B cell (primary cell): ENCODE data around the gene MROH9. TPM values are rescaled to one million over a fixed set of nuclear protein-coding genes. Genes with fewer than 3 reads are reported as not detected.

ENCODE experiments used
- ATAC-seq: fragments of 200-7000 bp; cut with Tn5 transposase; one replicate; pipeline ENCODE4 v1.10.0; 2021; ENCODE audit warnings: low read depth, mild to moderate bottlenecking, moderate number of reproducible peaks, moderate library complexity
- CTCF ChIA-PET: fragments of 350-600 bp; sonication (Branson Sonifier 250); formaldehyde crosslinking; loops from one replicate; lab custom pipeline; 2021; ENCODE audit warnings: antibody characterized with exemption, inconsistent platforms; lab: Charles Lee
- POLR2A ChIA-PET: fragments of 350-600 bp; sonication (Branson Sonifier 250); formaldehyde crosslinking; loops from one replicate; lab custom pipeline; 2021; ENCODE audit warnings: antibody characterized with exemption; lab: Charles Lee
- DNase-seq: peaks from one replicate; pipeline ENCODE4 v3.0.0; 2013
- H2AFZ ChIP-seq: 2 replicates; pipeline ENCODE4 v1.6.1; 2012; ENCODE audit warnings: mild to moderate bottlenecking, low read depth, low read length; ENCODE audit not compliant: insufficient read depth, poor library complexity, severe bottlenecking
- H3K27ac ChIP-seq, 2 donors: 1 replicate in 1 of 2; 2 replicates in 1 of 2; pipeline ENCODE4 v1.5.1; 2012 to 2013; ENCODE audit warnings: low read length in 2 of 2, mild to moderate bottlenecking in 2 of 2, moderate library complexity in 1 of 2
- H3K27me3 ChIP-seq, 4 experiments: fragments of 200-600 bp in 1 of 4; sonication (generic) in 1 of 4; replicated peaks in 1 of 4; 1 replicate in 2 of 4; 2 replicates in 2 of 4; pipeline versions ENCODE4 v1.6.1 to v1.7.0; 2013 to 2016; ENCODE audit warnings: low read length in 3 of 4, mild to moderate bottlenecking in 2 of 4, mixed read lengths in 1 of 4, moderate library complexity in 1 of 4; ENCODE audit not compliant: insufficient read depth in 4 of 4, control insufficient read depth in 3 of 4; ENCODE audit errors: control extremely low read depth in 1 of 4
- H3K36me3 ChIP-seq, 2 experiments: replicated peaks in 1 of 2; 1 replicate in 1 of 2; 2 replicates in 1 of 2; pipeline versions ENCODE4 v1.6.1 to v1.7.1; 2013; ENCODE audit warnings: low read length in 1 of 2; ENCODE audit not compliant: insufficient read depth in 2 of 2, control insufficient read depth in 1 of 2; ENCODE audit errors: control extremely low read depth in 1 of 2, extremely low read depth in 1 of 2
- H3K4me1 ChIP-seq, 2 donors: fragments of 200-600 bp in 1 of 2; sonication (generic) in 1 of 2; 1 replicate in 1 of 2; 2 replicates in 1 of 2; pipeline versions ENCODE4 v1.5.1 to v1.6.1; 2013 to 2017; ENCODE audit warnings: low read length in 2 of 2; ENCODE audit not compliant: control insufficient read depth in 2 of 2, insufficient read depth in 2 of 2
- H3K4me2 ChIP-seq: replicated peaks from 2 replicates; pipeline ENCODE3; 2012; ENCODE audit warnings: mild to moderate bottlenecking, low read depth, low read length; ENCODE audit not compliant: poor library complexity, severe bottlenecking
- H3K4me3 ChIP-seq, 5 experiments: fragments of 200-600 bp in 1 of 5; sonication (generic) in 1 of 5; 1 replicate in 3 of 5; 2 replicates in 2 of 5; pipeline versions ENCODE4 v1.5.1 to v1.7.0; 2011 to 2016; ENCODE audit warnings: low read length in 4 of 5, mild to moderate bottlenecking in 4 of 5, low read depth in 2 of 5, control low read depth in 1 of 5, moderate library complexity in 1 of 5; ENCODE audit not compliant: insufficient read depth in 1 of 5; ENCODE audit errors: control extremely low read depth in 1 of 5, extremely low read depth in 1 of 5
- H3K79me2 ChIP-seq: fragments of 200-600 bp; sonication (generic); one replicate; pipeline ENCODE4 v1.6.0; 2016; ENCODE audit warnings: low read length; ENCODE audit not compliant: control insufficient read depth, insufficient read depth
- H3K9ac ChIP-seq: fragments of 200-600 bp; sonication (generic); 2 replicates; pipeline ENCODE4 v1.6.1; 2017; ENCODE audit warnings: mild to moderate bottlenecking, low read length, moderate library complexity
- H3K9me3 ChIP-seq, 3 donors: one replicate each; pipeline versions ENCODE4 v1.6.1 to v1.7.1; 2013; ENCODE audit warnings: low read length in 2 of 3; ENCODE audit not compliant: control insufficient read depth in 2 of 3, insufficient read depth in 1 of 3; ENCODE audit errors: control extremely low read depth in 1 of 3
- H4K20me1 ChIP-seq: 2 replicates; pipeline ENCODE4 v1.6.0; 2012; ENCODE audit warnings: mild to moderate bottlenecking, low read length; ENCODE audit not compliant: insufficient read depth, control insufficient read depth, poor library complexity, severe bottlenecking
- H3K27ac Mint-ChIP-seq: one replicate; pipeline ENCODE4 v1.8.0; 2021; ENCODE audit warnings: mixed read lengths
- H3K27me3 Mint-ChIP-seq: one replicate; pipeline ENCODE4 v1.8.0; 2021; ENCODE audit warnings: mixed read lengths
- H3K4me1 Mint-ChIP-seq: one replicate; pipeline ENCODE4 v1.8.0; 2021; ENCODE audit warnings: mixed read lengths
- H3K4me3 Mint-ChIP-seq: one replicate; pipeline ENCODE4 v1.8.0; 2021; ENCODE audit warnings: mixed read lengths
- H3K9me3 Mint-ChIP-seq: one replicate; pipeline ENCODE4 v1.8.0; 2022; ENCODE audit warnings: mixed read lengths; ENCODE audit not compliant: insufficient read depth
- CTCF ChIP-seq: fragments of 200-600 bp; IDR thresholded peaks from one replicate; pipeline ENCODE4 v1.8.0; 2022; ENCODE audit warnings: antibody characterized with exemption, mild to moderate bottlenecking
- EZH2 ChIP-seq: IDR thresholded peaks from 2 replicates; pipeline ENCODE4 v1.6.1; 2012; ENCODE audit warnings: borderline replicate concordance, low read depth, mild to moderate bottlenecking, moderate library complexity, low read length; ENCODE audit not compliant: insufficient read depth, poor library complexity, severe bottlenecking
- WGBS: methylation state at CpG from one replicate; pipeline ENCODE4 v1.1.5; 2013; ENCODE audit warnings: missing lambda C conversion rate; ENCODE audit not compliant: insufficient coverage; 5-methylcytosine and 5-hydroxymethylcytosine counted together
- intact Hi-C: fragments of 100-400 bp; cut with micrococcal nuclease; formaldehyde crosslinking; loops from one replicate; pipeline ENCODE4 v1.10.0; 2022
- polyA plus RNA-seq: library from polyadenylated mRNA; depleted of rRNA; stranded (reverse); fragments of >200 nt; gene quantifications from 2 replicates; pipeline ENCODE4 v1.2.3, GENCODE V29; 2012
- small RNA-seq: library from RNA; depleted of rRNA; stranded (forward); fragments of <200 nt; gene quantifications from one replicate; pipeline ENCODE3, GENCODE V24; 2012; ENCODE audit warnings: low replicate concordance, low read depth; ENCODE audit not compliant: insufficient read length
- total RNA-seq, 2 donors: library from RNA; stranded (reverse); fragments of 120-200 nt in 1 of 2; gene quantifications; 1 replicate in 1 of 2; 2 replicates in 1 of 2; pipeline versions ENCODE4 v1.2.3 to v1.2.4, GENCODE V29; 2013 to 2022

The MROH9 gene
- total and polyA plus RNA-seq, 2 donors (not counting 1 experiment from before 2014, with no cell fraction given) = not detected

DNA sequence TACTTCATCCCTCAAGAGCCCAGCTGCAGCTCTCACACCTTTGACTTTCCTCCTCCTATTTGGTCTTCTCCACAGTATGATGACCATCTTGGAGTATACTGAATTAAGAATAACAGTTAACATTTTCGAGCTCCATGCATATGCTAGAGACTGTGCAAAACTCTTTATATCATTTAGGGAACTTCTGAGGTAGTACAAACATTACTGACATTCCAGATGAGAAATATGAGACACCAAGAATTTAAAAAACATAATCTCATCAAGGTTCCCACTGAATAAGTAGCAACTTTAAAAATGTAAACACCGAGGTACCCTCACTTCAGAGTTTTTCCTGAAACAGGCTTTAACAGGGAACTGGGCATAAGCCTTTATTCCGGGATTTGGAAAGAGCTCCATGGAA, 178.0 kb downstream of the MROH9 start:
- no peak overlapping the region for H3K4me2 ChIP-seq
- ChIA-PET POLR2A (no interaction called here), CTCF (no interaction called here)
- no peaks in the 10 kb centered on the region for H3K27me3 ChIP-seq
- H3K79me2 ChIP-seq = no peaks in the 10 kb centered on the region
- no peak overlapping the region for H2AFZ ChIP-seq
- Mint-ChIP-seq H3K9me3 (no peaks in the 10 kb centered on the region), H3K27ac (no peak overlapping the region), H3K27me3 (peaks cover 7% of the 10 kb centered on the region), H3K4me1 (no peaks in the 10 kb centered on the region), H3K4me3 (no peak overlapping the region)
- no peaks in the 10 kb centered on the region for H4K20me1 ChIP-seq
- no CpG with 5 or more reads among the region's 3 CpGs for WGBS
- ATAC-seq (no peak), DNase-seq (no peak)
- TF ChIP-seq EZH2 (no peak), CTCF (no peak)
- H3K4me3 ChIP-seq = no peak overlapping the region
- no peak overlapping the region for H3K27ac ChIP-seq
- no peak overlapping the region for H3K9ac ChIP-seq
- no peaks in the 10 kb centered on the region for H3K9me3 ChIP-seq
- H3K4me1 ChIP-seq = no peaks in the 10 kb centered on the region
- intact Hi-C loops = no loop called here
- H3K36me3 ChIP-seq = no peaks in the 10 kb centered on the region

Small RNA genes lying within 50 kb of the gene (small RNA-seq; reads per million reads assigned to genes)
- not detected for gene MIR1295A

Other genes with a start within 250 kb of the MROH9 start
- not detected in 2 replicates for gene FMO3, start 155.4 kb downstream of the MROH9 start, total RNA-seq
- gene FMO3, start 155.4 kb downstream of the MROH9 start, polyA plus RNA-seq = not detected in 2 replicates
- not detected in 2 replicates for gene FMO2, start 249.8 kb downstream of the MROH9 start, total RNA-seq
- gene FMO2, start 249.8 kb downstream of the MROH9 start, polyA plus RNA-seq = not detected in 2 replicates